CD1c-positive myeloid dendritic cell (primary cell): Measurements from ENCODE around the gene TSPAN1.
"Not testable (repeated sequence)": the region's sequence is repeated elsewhere in the genome, so short reads cannot be mapped to it uniquely, and the experiment has no call there.

Source experiments
- DNase-seq: peaks from one replicate; pipeline ENCODE4 v3.0.0-alpha.2; 2016; ENCODE audit errors: extremely low spot score

Gene TSPAN1

GRCh38 chr1:46219551-46220520 lies 44.9 kb downstream of the TSPAN1 start:
- no peak for DNase-seq

- no peak for DNase-seq
Observed at GRCh38 chr1:46220808-46221207, 45.9 kb downstream of the TSPAN1 start.

GRCh38 chr1:46221749-46222148 lies 46.9 kb downstream of the TSPAN1 start:
- DNase-seq = no peak

- DNase-seq = not testable (repeated sequence)
Observed at GRCh38 chr1:46223055-46223454, 48.2 kb downstream of the TSPAN1 start.

GRCh38 chr1:46223472-46223943 lies 48.6 kb downstream of the TSPAN1 start:
- peak; percentile 77 for DNase-seq

- no peak for DNase-seq
Observed at GRCh38 chr1:46224966-46225365, 50.1 kb downstream of the TSPAN1 start.

- not testable (repeated sequence) for DNase-seq
Observed at GRCh38 chr1:46231231-46231630, 56.3 kb downstream of the TSPAN1 start.
